HepG2 (cell line): ENCODE results near the gene ZSWIM6. TPM values are rescaled to one million over a fixed set of nuclear protein-coding genes. Genes with fewer than 3 reads are reported as not detected.

ENCODE experiments used
- ATAC-seq: fragments of 200-7000 bp; cut with Tn5 transposase; 3 replicates; pipeline ENCODE4 v1.9.1; 2020; ENCODE audit warnings: mild to moderate bottlenecking, moderate library complexity
- BruUV-seq: library from RNA; stranded (reverse); fragments of 400-500 nt; replicated peaks from 2 replicates; lab custom pipeline; 2021; lab: Mats Ljungman, UMichigan
- CTCF ChIA-PET: fragments of 300-600 bp; formaldehyde crosslinking; extraction: SDS; loops from one replicate; lab custom pipeline; 2021; ENCODE audit warnings: low total read pairs, inconsistent platforms, low intra/inter-chr PET ratio; lab: Yijun Ruan, JAX
- POLR2A ChIA-PET: fragments of 350-600 bp; sonication (Branson Sonifier 250); formaldehyde crosslinking; loops from one replicate; lab custom pipeline; 2020; ENCODE audit warnings: antibody characterized with exemption, inconsistent platforms; lab: Yijun Ruan, JAX
- DNase-seq: peaks from one replicate; pipeline ENCODE4 v3.0.0-alpha.2; 2015; ENCODE audit warnings: low spot score
- FAIRE-seq: peaks from 3 replicates; lab custom pipeline; 2011; peaks lifted over from hg19 to GRCh38; lab: Jason Lieb, UNC
- H2AFZ ChIP-seq: one replicate; pipeline ENCODE4 v1.6.1; 2011; ENCODE audit warnings: low read length, inconsistent platforms
- H3K27ac ChIP-seq: fragments of 300-600 bp; 3 replicates; pipeline ENCODE4 v1.8.0; 2011; ENCODE audit warnings: mixed run types, mild to moderate bottlenecking, mixed read lengths, low read length, inconsistent platforms; ENCODE audit not compliant: insufficient read depth; ENCODE audit errors: extremely low read length
- H3K27me3 ChIP-seq, 2 experiments: fragments of 200-600 bp in 1 of 2; 2 replicates in 1 of 2; 3 replicates in 1 of 2; pipeline versions ENCODE4 v1.6.0 to v1.8.0; 2011; ENCODE audit warnings: low read length in 2 of 2, mild to moderate bottlenecking in 2 of 2, moderate library complexity in 2 of 2, inconsistent platforms in 1 of 2; ENCODE audit not compliant: insufficient read depth in 2 of 2, control insufficient read depth in 1 of 2
- H3K36me3 ChIP-seq, 2 experiments: fragments of 200-600 bp in 1 of 2; replicated peaks in 1 of 2; 2 replicates in 1 of 2; 3 replicates in 1 of 2; pipeline versions ENCODE4 v1.5.1 to v1.8.0; 2011; ENCODE audit warnings: low read length in 2 of 2, inconsistent platforms in 1 of 2; ENCODE audit not compliant: insufficient read depth in 2 of 2, control insufficient read depth in 1 of 2
- H3K4me1 ChIP-seq: 2 replicates; pipeline ENCODE4 v1.5.1; 2012; ENCODE audit warnings: low read length, inconsistent platforms; ENCODE audit not compliant: insufficient read depth
- H3K4me2 ChIP-seq: 2 replicates; pipeline ENCODE4 v1.6.0; 2011; ENCODE audit warnings: low read depth, low read length, inconsistent platforms
- H3K4me3 ChIP-seq, 3 experiments: fragments of 200-600 bp in 1 of 3; sonication (generic), shearing (Covaris generic) in 1 of 3; replicated peaks in 1 of 3; 2 replicates each; pipeline ENCODE4 v1.5.1; 2011 to 2016; ENCODE audit warnings: low read length in 3 of 3, inconsistent platforms in 2 of 3, low read depth in 2 of 3, mild to moderate bottlenecking in 2 of 3, control low read depth in 1 of 3, mixed read lengths in 1 of 3; ENCODE audit not compliant: insufficient read depth in 1 of 3
- H3K79me2 ChIP-seq: one replicate; pipeline ENCODE4 v1.6.1; 2011; ENCODE audit warnings: low read length, inconsistent platforms; ENCODE audit not compliant: insufficient read depth
- H3K9ac ChIP-seq: 2 replicates; pipeline ENCODE4 v1.6.0; 2011; ENCODE audit warnings: mild to moderate bottlenecking, low read depth, low read length, inconsistent platforms; ENCODE audit not compliant: insufficient read depth
- H3K9me3 ChIP-seq: 2 replicates; pipeline ENCODE4 v1.5.1; 2012; ENCODE audit warnings: mild to moderate bottlenecking, low read length
- H4K20me1 ChIP-seq: 2 replicates; pipeline ENCODE4 v1.6.0; 2011; ENCODE audit warnings: inconsistent platforms, mild to moderate bottlenecking, low read length, moderate library complexity; ENCODE audit not compliant: insufficient read depth
- DPF2 ChIP-seq: sonication (generic); formaldehyde crosslinking; IDR thresholded peaks from 2 replicates; pipeline ENCODE4 v1.4.0; 2020; ENCODE audit warnings: mild to moderate bottlenecking, low read depth, missing genetic modification reagents, borderline replicate concordance
- PCBP2 ChIP-seq: fragments of 200-400 bp; formaldehyde crosslinking; optimal IDR thresholded peaks from 2 replicates; pipeline ENCODE3; 2018; ENCODE audit warnings: low read length, low read depth; ENCODE audit not compliant: poor library complexity, severe bottlenecking
- ZNF253 ChIP-seq: sonication (generic); formaldehyde crosslinking; IDR thresholded peaks from 2 replicates; pipeline ENCODE4 v1.8.0; 2022; ENCODE audit warnings: mild to moderate bottlenecking, missing genetic modification reagents, borderline replicate concordance
- WGBS: methylation state at CpG from one replicate; pipeline ENCODE4 v1.1.6; 2017; ENCODE audit warnings: low lambda C conversion rate; 5-methylcytosine and 5-hydroxymethylcytosine counted together
- in situ Hi-C: cut with HindIII; loops from 2 replicates; pipeline ENCODE4 v1.10.0; 2017; ENCODE audit warnings: low pct_unique_long_range_greater_than_20kb; ENCODE audit not compliant: extremely low pct_ligation_motif_present
- intact Hi-C: fragments of 100-400 bp; cut with micrococcal nuclease; formaldehyde crosslinking; loops from one replicate; pipeline ENCODE4 v1.10.0; 2022; ENCODE audit not compliant: unreplicated experiment
- polyA plus RNA-seq, 8 experiments: library from polyadenylated mRNA; depleted of rRNA in 3 of 8; stranded (reverse) in 7 of 8; unstranded in 1 of 8; fragments of >200 nt; fragmentation: Illumina TruSeq in 4 of 8; extraction: Trizol in 4 of 8; gene quantifications; 2 replicates each; pipeline versions ENCODE4 v1.2.1 to v1.2.3, GENCODE V29; 2011 to 2016; ENCODE audit warnings: low read depth in 4 of 8, missing spikeins in 1 of 8, mixed read lengths in 1 of 8; ENCODE audit not compliant: insufficient read depth in 1 of 8
- total RNA-seq, 5 experiments: library from RNA; depleted of rRNA; stranded (reverse); fragments of >200 nt; fragmentation: Illumina TruSeq; extraction: Trizol; gene quantifications; 2 replicates each; pipeline ENCODE4 v1.2.3, GENCODE V29; 2016; ENCODE audit warnings: low read depth in 1 of 5
- TF ChIP-seq, protein P1 (sequence below): IDR thresholded peaks from 2 replicates; pipeline ENCODE4 v1.6.1; 2016; ENCODE audit warnings: control low read depth
- TF ChIP-seq, protein P2 (sequence below): sonication (generic); formaldehyde crosslinking; IDR thresholded peaks from 2 replicates; pipeline ENCODE4 v1.4.0; 2020; ENCODE audit warnings: missing genetic modification reagents

Gene ZSWIM6
- total and polyA plus RNA-seq, 2 of the 13 experiments (the other 11 are each of a cell fraction or from before 2014, with no cell fraction given), result 0.82 to 1.9 TPM

DNA sequence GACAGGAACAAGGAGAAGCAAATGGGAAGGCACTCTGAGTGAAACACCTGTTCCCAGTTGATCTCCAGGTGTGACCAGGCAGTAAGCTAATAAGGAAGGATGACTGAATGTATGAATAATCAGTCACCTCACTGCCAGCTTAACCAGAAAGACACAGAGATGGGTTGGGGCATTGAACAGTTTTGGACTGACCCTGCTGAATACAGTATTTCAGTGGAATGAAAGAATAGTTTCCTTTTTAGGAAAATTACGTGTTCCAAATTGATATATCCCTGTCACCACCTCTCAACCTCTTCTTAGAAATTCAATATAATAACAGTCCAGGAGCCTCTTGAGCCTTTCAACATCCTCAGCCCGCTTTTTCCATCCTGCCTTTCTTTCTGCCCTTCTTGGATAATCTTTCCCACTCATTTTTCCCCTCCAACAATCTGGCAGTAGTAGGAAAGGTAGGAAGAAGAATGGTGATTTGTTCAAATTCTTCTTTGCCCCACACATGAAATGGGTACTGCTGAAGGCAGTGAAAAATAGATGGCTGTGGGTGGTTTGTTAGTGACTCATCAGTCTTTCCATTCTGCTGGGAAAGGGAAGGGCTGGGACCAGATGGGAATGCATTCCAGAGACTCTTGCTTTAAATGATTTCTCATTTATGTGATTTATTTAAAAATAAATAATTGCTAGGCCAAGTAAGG lies 117.9 kb downstream of the ZSWIM6 start:
- intact Hi-C loops (no loop called here), in situ Hi-C loops (no loop called here)
- no peak for TF ChIP-seq DPF2 (CRISPR knock-in tag)
- no peak for TF ChIP-seq ZNF253 (CRISPR knock-in tag)
- TF ChIP-seq, protein P1, sequence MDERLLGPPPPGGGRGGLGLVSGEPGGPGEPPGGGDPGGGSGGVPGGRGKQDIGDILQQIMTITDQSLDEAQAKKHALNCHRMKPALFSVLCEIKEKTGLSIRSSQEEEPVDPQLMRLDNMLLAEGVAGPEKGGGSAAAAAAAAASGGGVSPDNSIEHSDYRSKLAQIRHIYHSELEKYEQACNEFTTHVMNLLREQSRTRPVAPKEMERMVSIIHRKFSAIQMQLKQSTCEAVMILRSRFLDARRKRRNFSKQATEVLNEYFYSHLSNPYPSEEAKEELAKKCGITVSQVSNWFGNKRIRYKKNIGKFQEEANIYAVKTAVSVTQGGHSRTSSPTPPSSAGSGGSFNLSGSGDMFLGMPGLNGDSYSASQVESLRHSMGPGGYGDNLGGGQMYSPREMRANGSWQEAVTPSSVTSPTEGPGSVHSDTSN (CRISPR knock-in tag), result no peak
- TF ChIP-seq, protein P2, sequence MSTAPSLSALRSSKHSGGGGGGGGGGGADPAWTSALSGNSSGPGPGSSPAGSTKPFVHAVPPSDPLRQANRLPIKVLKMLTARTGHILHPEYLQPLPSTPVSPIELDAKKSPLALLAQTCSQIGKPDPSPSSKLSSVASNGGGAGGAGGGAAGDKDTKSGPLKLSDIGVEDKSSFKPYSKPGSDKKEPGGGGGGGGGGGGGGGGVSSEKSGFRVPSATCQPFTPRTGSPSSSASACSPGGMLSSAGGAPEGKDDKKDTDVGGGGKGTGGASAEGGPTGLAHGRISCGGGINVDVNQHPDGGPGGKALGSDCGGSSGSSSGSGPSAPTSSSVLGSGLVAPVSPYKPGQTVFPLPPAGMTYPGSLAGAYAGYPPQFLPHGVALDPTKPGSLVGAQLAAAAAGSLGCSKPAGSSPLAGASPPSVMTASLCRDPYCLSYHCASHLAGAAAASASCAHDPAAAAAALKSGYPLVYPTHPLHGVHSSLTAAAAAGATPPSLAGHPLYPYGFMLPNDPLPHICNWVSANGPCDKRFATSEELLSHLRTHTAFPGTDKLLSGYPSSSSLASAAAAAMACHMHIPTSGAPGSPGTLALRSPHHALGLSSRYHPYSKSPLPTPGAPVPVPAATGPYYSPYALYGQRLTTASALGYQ (CRISPR knock-in tag), result no peak
- no peak for TF ChIP-seq PCBP2
- no peaks in the 10 kb centered on the region for H3K79me2 ChIP-seq
- H3K9me3 ChIP-seq, result no peaks in the 10 kb centered on the region
- H3K4me1 ChIP-seq, result no peaks in the 10 kb centered on the region
- H3K27ac ChIP-seq, result no peak overlapping the region
- H3K27me3 ChIP-seq, result no peaks in the 10 kb centered on the region; a peak in 1 of 5 replicates
- H3K36me3 ChIP-seq, result no peaks in the 10 kb centered on the region
- ChIA-PET POLR2A (no interaction called here), CTCF (no interaction called here)
- ATAC-seq, result no peak
- no peak overlapping the region for H3K9ac ChIP-seq
- no peak overlapping the region for H3K4me3 ChIP-seq
- H4K20me1 ChIP-seq, result no peaks in the 10 kb centered on the region
- no peak for FAIRE-seq
- BruUV-seq, result no TSS peak
- no peak overlapping the region for H3K4me2 ChIP-seq
- 72% methylated on average over 2 of the region's 2 CpGs for WGBS
- no peak overlapping the region for H2AFZ ChIP-seq
- DNase-seq, result no peak
